Measurements from ENCODE around the gene ZNF777. TPM values are rescaled to one million over a fixed set of nuclear protein-coding genes. Genes with fewer than 3 reads are reported as not detected.
"Not testable (repeated sequence)": the region's sequence is repeated elsewhere in the genome, so short reads cannot be mapped to it uniquely, and the experiment has no call there.

The ZNF777 gene
- total RNA-seq, 1 donor from 2014 or later, result 4.1 TPM

DNA sequence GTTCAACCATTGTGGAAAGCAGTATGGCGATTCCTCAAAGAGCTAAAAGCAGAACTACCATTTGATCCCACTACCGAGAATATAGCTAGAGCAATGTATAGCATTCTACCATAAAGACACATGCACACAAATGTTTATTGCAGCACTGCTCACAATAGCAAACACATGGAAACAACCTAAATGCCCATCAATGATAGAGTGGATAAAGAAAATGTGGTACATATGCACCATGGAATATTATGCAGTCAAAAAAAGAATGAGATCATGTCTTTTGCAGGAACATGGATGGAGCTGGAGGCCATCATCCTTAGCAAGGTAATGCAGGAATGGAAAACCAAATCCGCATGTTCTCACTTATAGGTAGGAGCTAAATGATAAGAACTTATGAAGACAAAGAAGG is 47.8 kb downstream of the ZNF777 start:
- not testable (repeated sequence) for DNase-seq

DNA sequence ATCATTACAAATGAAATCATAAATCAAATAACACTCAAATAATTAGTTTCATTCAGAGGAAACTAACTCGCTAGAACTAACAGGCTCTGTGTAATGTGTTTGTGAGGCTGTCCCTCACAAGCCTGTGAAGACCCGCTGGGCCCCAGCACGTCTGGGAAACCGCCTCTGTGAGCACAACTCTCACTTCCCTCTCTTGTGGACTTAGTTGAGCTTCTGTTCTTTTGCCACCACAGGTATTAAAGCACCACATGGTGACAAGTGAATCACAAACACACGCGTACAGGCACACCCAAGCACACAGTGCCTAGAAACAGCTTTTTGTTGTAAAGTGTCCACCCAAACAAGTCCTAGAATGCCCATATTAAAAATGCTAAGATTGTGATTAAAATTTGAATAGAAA is 51.0 kb downstream of the ZNF777 start:
- DNase-seq, result no peak

GRCh38 chr7:149404825-149405224 is 56.0 kb downstream of the ZNF777 start:
- DNase-seq, result no peak

DNA sequence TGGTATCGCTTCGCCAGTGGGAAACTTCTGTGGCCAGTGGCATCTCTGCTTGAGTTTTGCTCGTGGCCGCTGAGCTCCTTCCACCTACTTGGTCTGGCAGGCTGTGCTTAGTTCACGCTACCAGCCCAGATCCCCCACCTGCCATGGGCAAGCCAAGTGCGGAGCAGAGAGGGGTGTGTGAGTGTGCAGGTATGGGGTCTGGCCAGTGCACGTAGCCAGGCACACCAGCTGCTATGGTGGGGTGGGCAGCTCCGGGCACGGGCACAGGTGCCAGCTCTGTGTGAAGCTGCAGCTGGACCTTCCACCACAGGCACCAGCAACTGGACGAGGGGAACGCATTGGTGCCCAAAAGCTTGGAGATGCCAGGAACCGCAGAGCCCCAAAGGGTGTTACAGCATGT is 56.5 kb downstream of the ZNF777 start:
- DNase-seq, result no peak

GRCh38 chr7:149398195-149398820 is 62.6 kb downstream of the ZNF777 start:
- no peak for DNase-seq

- DNase-seq, result no peak
Observed at GRCh38 chr7:149397470-149398043, 63.3 kb downstream of the ZNF777 start.

DNA sequence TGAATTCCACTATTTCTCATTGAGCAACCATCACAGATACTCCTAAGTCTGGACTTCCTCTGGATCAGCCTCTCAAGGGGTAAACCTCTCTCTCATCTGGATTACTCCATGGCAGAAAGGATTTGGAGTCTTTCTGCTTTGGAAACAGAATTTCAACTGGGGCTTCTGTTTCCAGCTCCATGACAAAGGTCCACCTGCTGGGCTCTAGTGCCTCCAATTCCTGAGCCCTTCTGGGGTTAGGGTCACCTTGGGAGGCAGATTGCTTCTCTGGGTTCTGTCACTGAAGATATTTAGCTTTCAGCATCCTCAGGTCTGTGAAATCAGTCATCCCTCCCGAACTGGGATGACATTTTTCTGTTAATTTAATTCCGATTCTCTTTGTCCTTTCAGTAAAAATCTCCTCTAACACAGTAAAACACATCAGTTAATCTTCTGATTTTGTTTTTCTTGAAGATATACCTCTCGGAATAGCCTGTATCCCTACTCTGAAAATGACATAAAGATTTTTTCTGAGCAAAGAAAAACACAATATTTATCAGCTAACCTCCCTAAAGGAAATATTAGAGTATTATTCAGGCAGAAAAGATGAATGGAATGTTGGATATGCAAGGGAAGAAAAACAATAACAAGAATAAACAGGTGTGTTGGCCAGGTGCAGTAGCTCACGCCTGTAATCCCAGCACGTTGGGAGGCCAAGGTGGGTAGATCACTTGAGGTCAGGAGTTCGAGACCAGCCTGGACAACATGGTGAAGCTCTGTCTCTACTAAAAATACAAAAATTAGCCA is 72.1 kb downstream of the ZNF777 start:
- DNase-seq, result not testable (repeated sequence)

DNA sequence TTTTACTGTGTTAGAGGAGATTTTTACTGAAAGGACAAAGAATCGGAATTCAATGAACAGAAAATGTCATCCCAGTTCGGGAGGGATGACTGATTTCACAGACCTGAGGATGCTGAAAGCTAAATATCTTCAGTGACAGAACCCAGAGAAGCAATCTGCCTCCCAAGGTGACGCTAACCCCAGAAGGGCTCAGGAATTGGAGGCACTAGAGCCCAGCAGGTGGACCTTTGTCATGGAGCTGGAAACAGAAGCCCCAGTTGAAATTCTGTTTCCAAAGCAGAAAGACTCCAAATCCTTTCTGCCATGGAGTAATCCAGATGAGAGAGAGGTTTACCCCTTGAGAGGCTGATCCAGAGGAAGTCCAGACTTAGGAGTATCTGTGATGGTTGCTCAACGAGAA is 74.3 kb downstream of the ZNF777 start:
- not testable (repeated sequence) for DNase-seq

DNA sequence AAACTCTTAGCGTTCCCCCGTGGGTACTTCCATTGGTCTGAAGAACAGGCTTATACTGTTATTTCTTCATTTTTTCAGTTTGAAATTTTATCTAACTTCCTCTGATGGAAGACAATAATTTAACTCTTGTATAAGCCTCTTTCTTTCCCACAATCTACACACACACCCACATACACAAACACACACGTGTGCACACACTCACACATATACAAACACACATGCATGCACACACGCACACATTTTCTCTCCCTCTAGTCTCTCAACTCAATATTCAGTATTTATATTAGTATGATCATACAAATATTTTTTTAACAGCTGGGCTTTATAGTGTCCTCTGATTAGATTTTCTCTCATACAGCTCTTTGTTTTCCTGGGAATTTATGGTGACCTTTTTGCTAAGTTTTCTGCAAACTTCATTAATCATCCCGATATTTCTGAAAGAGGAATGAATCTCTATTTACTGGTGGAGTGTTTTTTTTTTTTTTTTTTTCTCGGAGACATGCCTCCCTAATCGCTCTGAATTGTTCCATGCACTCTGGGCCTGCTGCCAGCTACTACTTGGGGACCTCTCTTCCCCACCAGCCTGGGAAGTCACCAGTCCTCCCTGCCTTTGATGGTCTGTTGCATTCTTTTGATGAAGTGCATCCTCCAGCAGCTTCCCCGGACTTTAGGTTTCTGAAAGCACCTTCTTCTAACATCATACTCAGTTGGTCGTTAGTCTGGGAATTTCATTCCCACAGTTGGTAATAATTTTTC is 75.5 kb downstream of the ZNF777 start:
- no peak for DNase-seq

Other genes starting within 250 kb of the ZNF777 start
- 5.8 TPM for gene ZNF212, start 221.4 kb downstream of the ZNF777 start, total RNA-seq
- 13.3 TPM for gene ZNF783, start 198.9 kb downstream of the ZNF777 start, total RNA-seq
- gene ZNF746, start 36.7 kb upstream of the ZNF777 start, total RNA-seq, result 27.3 TPM

All from occipital lobe (tissue), 2 donors.